Ovary (tissue), 3 donors: ENCODE results near the gene SESTD1.

Experiments
- CTCF ChIP-seq, 3 donors: fragments of 450-650 bp in 2 of 3; fragments of 200-600 bp in 1 of 3; IDR thresholded peaks; one replicate each; pipeline versions ENCODE4 v1.5.1 to v1.8.0; 2016 to 2022; ENCODE audit warnings: antibody characterized with exemption in 3 of 3, mild to moderate bottlenecking in 1 of 3
- POLR2A ChIP-seq: fragments of 450-650 bp; IDR thresholded peaks from one replicate; pipeline ENCODE4 v1.6.1; 2017; ENCODE audit warnings: antibody characterized with exemption, mild to moderate bottlenecking, moderate library complexity
- donor health status: DM: no; HTN: no; CAD: no.

GRCh38 chr2:179274749-179275148, 10.1 kb upstream of the SESTD1 start:
- no peak for TF ChIP-seq CTCF (IDR thresholded peaks at IDR 0.05)
- TF ChIP-seq POLR2A = no peak
